ENCODE data around the gene CREB3L1.

- TF ChIP-seq EZH2 (IDR thresholded peaks at IDR 0.05; ENCODE audit: borderline replicate concordance), result no peak
- no peak for TF ChIP-seq EZH2phosphoT487 (IDR thresholded peaks at IDR 0.05; ENCODE audit: low read depth, severe bottlenecking, unreplicated experiment)
- no peak for TF ChIP-seq CTCF (IDR thresholded peaks at IDR 0.05; ENCODE audit: poor library complexity)
These were observed 17.4 kb upstream of the CREB3L1 start for GRCh38 chr11:46259971-46260560.
